Vagina (tissue), 2 donors: Measurements from ENCODE around the gene SIPA1L3.

Source experiments
- POLR2A ChIP-seq, 2 donors: fragments of 450-650 bp; IDR thresholded peaks; one replicate each; pipeline ENCODE4 v1.6.1; 2017; ENCODE audit warnings: antibody characterized with exemption in 2 of 2, mild to moderate bottlenecking in 2 of 2, moderate library complexity in 2 of 2
- POLR2AphosphoS5 ChIP-seq, 2 donors: sonication (generic); formaldehyde crosslinking; IDR thresholded peaks; one replicate each; pipeline ENCODE4 v1.9.0; 2017; ENCODE audit warnings: antibody characterized with exemption in 2 of 2, mild to moderate bottlenecking in 2 of 2, low read depth in 1 of 2; ENCODE audit not compliant: insufficient read depth in 1 of 2
- TF ChIP-seq, protein P1 (sequence below), 3 experiments: fragments of 450-650 bp in 2 of 3; fragments of 200-600 bp in 1 of 3; sonication (generic) in 1 of 3; IDR thresholded peaks; one replicate each; pipeline ENCODE4 v1.5.1; 2017 to 2019; ENCODE audit warnings: antibody characterized with exemption in 3 of 3, mild to moderate bottlenecking in 2 of 3, moderate library complexity in 2 of 3

DNA sequence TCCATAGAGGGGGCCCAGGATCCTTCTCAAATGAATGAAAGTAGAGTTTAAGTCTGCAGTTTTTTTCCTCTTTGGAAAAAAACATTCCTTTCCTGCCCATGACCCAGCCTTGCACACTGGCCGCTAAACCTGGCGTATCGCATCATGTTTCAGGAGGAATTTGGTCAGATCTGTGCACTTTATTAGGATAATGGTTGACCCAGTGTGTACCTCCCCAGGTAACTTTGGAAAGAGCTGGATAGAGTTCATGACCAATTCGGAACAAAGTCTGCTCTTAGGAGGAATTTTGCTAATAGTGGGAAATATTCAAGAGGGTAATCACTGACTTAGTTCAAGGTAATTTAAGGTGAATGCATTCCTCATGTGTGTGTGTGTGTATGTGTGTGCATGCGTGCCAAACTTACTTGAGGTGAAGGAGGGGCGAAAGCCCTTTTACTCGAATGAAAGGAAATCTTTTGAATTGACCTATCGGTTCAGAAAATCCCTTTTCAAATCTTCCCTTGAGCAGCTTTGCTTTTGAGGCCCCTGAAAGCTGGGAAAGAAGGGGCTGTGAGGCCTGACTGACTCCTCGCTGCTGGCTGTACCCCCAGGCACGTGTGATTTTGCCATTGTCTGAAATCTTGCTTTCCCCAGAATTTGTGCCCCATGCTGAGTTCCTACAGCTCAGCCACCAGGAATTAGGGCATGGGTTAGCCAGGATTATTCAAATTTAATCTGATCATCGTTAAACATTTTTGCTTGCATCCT, 46.3 kb downstream of the SIPA1L3 start:
- TF ChIP-seq, protein P1, sequence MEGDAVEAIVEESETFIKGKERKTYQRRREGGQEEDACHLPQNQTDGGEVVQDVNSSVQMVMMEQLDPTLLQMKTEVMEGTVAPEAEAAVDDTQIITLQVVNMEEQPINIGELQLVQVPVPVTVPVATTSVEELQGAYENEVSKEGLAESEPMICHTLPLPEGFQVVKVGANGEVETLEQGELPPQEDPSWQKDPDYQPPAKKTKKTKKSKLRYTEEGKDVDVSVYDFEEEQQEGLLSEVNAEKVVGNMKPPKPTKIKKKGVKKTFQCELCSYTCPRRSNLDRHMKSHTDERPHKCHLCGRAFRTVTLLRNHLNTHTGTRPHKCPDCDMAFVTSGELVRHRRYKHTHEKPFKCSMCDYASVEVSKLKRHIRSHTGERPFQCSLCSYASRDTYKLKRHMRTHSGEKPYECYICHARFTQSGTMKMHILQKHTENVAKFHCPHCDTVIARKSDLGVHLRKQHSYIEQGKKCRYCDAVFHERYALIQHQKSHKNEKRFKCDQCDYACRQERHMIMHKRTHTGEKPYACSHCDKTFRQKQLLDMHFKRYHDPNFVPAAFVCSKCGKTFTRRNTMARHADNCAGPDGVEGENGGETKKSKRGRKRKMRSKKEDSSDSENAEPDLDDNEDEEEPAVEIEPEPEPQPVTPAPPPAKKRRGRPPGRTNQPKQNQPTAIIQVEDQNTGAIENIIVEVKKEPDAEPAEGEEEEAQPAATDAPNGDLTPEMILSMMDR (IDR thresholded peaks at IDR 0.05): no peak
- no peak for TF ChIP-seq POLR2A (IDR thresholded peaks at IDR 0.05)
- no peak for TF ChIP-seq POLR2AphosphoS5 (IDR thresholded peaks at IDR 0.05; ENCODE audit: insufficient read depth in 1 of 2, low read depth in 1 of 2)
